HG02943 (cell line): Measurements from ENCODE around the gene PACRG.

Source experiments
- ATAC-seq: cut with Tn5 transposase; IDR thresholded peaks from one replicate; pipeline ENCODE4 v1.9.1; 2021; ENCODE audit warnings: mild to moderate bottlenecking, low read depth, moderate library complexity; ENCODE audit not compliant: unreplicated experiment

The PACRG gene

DNA sequence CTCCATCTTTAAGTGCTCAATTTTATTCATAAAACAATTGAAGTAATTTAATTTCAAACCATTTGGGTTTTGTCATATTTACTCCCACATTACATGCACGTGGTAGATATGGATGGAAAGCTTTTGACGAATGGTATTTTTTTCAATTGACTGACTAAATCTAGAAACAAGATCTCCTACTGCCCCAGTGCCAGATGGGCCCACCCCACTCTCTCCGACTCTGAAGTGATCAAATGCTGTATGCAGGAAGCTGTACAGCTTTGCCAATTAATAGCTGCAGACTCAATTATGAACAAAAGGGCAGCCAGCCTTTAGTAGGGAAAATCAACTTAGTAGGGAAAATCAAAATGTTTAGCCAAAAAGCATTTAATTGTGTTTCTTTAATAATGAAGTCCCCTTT, 46.2 kb downstream of the PACRG start:
- no peak for ATAC-seq

- ATAC-seq: no peak
Measured at GRCh38 chr6:162777091-162777490, 49.3 kb downstream of the PACRG start.

- ATAC-seq: no peak
Measured at GRCh38 chr6:162778603-162779002, 50.8 kb downstream of the PACRG start.

GRCh38 chr6:162785632-162786242, 58.0 kb downstream of the PACRG start:
- ATAC-seq: no peak

- ATAC-seq: no peak
Measured at GRCh38 chr6:162798546-162799266, 70.9 kb downstream of the PACRG start.

- ATAC-seq: no peak
Measured at GRCh38 chr6:162814426-162814973, 86.7 kb downstream of the PACRG start.

DNA sequence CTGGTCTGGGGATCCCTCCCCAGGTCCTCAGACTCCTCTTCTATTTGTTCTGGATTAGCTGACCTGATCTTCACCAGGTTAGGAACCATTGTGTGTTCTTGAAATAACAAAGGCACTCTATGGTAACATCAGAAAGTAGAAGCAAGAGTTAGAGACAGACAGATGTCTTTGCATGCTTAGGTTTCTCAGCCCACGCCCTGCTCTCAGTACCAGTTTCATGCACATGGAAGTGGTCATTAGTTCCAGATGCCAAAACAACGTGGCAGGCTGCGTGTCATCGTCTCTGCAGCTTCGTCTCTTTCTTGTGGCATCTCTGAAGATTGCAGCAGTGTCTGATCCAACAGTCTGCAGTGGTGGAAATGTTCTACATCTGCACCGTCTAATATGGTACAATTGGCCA, 89.4 kb downstream of the PACRG start:
- ATAC-seq: no peak

- ATAC-seq: no peak
Measured at GRCh38 chr6:162819284-162819683, 91.5 kb downstream of the PACRG start.

- ATAC-seq: no peak
Measured at GRCh38 chr6:162821102-162821501, 93.3 kb downstream of the PACRG start.

DNA sequence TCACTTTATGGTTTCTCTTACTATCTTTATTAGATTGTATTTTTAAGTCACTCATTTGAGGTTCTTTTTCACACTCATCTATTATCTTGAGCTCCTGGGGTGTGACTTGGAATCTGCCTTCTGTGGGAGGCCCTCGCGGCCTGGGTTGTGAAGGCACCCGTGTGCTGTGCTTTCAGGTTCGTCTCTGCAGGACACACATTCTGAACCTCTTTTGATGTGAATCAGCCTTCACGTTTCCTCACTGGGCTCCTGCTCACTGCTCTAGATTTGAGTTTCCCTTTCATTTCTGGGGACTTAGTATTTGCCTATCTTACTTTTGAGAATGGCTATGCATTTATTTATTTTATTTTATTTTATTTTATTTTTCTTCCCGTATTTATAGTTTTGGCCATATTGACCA, 97.8 kb downstream of the PACRG start:
- ATAC-seq: no peak

- ATAC-seq: no peak
Measured at GRCh38 chr6:162829013-162829742, 101.4 kb downstream of the PACRG start.

GRCh38 chr6:162833776-162834175, 106.0 kb downstream of the PACRG start:
- no peak for ATAC-seq

DNA sequence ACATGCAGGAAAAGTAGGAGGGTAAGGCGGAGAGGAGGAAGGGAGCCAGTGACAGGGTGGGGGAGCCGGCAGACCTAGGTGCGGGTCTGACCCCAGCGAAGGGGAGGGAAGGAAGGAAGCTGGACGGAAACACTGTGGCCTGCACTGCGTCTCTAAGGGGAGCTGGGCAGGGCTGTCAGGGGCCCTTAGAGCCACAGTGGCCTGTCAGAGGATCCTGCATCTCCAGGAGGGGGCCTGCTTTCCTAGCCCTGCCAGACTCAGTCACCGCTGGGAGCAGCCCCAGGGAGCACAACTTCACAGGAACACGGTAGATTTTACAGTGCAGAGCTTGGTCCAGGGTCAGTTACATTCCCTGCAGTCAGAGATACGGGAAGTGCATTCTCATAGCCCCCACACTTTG, 118.2 kb downstream of the PACRG start:
- ATAC-seq: no peak

- no peak for ATAC-seq
Measured at GRCh38 chr6:162846723-162847122, 118.9 kb downstream of the PACRG start.

DNA sequence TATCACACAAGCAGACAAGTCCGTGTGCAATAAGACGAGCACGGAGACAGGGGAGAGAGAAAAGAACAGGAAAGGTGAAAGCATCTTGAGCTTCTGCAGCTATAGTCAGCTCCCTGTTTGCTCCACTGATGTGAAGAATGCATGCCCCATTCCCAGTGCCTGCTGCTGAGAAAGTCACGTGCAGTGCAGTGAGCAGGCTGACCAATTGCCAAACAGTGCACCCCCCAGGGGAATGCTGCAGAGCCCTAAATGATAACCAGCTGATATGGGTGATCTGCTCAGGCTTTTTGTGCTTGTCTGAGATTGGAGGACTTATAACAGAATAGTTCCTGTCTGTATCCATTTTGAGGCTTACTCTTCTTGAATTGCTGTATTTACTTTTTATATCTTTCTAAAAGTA, 121.5 kb downstream of the PACRG start:
- ATAC-seq: no peak

DNA sequence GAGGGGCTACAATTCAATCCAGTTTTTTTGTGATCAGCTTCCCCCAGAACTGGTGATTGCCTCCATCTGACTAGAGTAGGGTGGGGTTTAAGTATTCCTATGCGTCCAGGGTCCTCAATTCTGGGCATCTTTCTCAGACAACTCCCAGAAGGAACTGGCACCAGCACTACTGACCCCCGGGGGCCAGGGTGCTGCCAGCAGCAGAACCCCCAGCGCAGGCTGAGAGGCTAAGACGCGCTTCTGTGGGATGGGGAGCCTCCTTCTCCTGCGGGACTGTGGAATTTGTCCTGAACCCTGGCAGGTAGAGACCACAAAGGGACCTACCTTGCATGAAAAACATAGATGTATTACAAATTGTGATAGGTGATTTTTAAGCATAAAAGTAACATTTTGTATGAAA, 124.4 kb downstream of the PACRG start:
- ATAC-seq: no peak

DNA sequence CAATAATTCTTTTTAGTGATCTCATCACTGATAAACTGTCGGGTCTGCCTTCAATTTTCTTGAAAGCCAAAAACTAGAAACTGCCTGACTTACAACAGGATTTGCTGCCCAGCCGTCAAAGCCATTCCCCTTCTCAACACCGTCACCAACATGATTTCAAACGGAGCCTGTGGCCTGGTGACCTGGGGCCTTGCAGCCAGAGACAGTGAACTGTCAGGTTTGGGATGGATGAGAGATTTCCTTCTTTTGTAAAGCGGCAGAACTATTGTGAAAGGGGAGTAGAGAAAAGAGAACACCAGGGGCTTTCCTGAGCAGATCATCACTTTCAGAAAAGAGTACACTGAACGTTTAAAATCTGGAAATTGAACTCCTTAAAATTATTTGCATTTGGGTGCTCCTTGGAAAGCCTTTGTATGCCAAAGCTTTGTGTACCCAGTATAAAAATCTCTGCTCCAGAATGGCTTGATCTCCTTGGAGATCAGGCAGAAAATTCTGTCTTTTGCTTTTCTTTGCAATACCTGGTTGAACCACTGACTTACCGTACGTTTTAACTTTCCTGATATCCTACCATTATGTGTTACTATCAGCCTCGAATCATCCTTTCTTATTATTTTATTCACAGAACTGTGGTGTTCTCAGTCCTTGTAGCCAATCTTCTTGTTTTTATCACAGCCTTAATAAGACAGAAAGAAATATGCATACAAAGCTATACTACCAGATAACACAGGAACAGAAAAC, 125.2 kb downstream of the PACRG start:
- ATAC-seq: no peak

GRCh38 chr6:162854228-162854627, 126.5 kb downstream of the PACRG start:
- ATAC-seq: no peak

DNA sequence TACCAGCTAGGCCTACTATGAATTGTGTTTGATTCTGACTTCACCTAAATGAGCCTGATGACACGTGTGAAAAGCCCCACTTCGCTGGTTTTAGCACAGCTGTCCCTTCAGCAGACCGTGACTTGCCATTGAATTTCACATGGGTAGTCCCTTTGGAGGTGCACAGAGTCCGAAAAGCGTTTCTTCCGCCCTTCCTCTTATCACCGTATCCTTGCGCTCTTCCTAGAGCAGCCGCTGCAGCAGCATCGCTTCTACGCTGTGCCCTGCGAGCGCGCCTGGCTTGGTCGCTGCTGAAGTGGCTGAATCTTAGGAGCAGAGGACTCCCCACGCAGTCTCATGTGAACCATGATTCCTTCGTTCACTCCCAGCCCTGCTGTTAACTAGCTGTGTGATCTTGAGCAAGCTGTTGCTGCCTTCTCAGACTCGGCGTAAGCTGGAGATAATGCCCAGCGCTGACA, 127.0 kb downstream of the PACRG start:
- peak; percentile 44 for ATAC-seq

DNA sequence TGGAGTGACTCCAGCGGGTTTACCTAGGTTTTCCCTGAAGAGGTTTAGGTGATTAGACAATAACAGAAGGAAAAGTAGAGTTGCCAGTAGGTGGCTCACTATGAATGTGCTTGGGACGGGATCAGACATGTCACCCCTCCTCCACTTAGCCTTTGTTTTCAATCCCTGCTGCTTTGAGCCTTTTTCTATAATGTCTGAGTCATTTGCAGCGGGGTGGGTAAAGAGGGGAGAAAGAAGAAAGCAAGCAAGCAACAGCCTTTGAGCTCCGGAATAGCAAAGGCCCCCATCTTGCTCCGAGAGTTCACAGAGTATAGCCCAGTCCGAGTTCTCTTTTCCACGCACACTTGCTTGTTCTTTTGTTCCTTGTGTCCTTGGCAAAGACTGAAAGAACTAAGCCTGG, 129.1 kb downstream of the PACRG start:
- no peak for ATAC-seq

GRCh38 chr6:162857326-162857725, 129.6 kb downstream of the PACRG start:
- ATAC-seq: no peak
